TTC549 (cell line): ENCODE measurements around the gene ITGA4.

ENCODE experiments used
- FAIRE-seq: peaks from 2 replicates; lab custom pipeline; 2012; peaks lifted over from hg19 to GRCh38; lab: Jason Lieb, UNC

Gene ITGA4

DNA sequence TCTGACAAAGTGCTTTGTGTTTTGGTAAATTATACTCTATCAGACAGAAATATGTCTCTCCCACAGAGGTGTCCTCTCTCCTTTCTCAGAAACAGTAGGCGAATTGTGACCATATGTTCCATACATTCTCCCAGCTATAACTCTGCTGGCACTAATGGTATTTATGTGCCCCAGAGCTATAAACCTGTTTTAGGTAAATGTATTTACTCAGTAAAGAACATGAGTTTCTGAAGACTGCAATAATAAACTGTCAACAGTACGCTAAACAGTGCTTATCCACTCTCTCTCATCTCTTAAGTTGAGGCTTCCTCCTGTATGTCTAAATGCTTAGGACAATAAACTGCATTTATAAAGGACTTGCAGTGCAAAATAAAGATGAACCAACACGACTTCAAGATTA is 58.5 kb downstream of the ITGA4 start:
- no peak for FAIRE-seq

DNA sequence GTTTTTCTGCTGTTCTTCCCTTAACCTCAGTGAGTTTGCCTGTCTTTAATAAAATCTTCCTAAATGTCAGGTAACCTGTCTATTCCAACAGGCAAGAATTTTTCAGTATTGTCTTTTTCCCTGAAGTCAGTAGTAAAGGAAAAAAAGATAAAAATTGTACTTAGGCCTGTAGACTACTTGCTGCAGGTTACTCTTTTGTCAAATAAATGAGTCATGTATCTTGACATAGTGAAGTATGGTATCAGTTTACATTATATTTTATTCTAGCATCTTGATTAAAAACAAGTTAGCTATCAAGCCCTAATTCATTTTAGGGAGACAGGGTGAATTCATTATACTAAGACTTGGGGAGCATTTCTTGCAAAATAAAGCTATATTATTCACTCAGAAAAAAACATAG is 59.8 kb downstream of the ITGA4 start:
- FAIRE-seq: no peak

DNA sequence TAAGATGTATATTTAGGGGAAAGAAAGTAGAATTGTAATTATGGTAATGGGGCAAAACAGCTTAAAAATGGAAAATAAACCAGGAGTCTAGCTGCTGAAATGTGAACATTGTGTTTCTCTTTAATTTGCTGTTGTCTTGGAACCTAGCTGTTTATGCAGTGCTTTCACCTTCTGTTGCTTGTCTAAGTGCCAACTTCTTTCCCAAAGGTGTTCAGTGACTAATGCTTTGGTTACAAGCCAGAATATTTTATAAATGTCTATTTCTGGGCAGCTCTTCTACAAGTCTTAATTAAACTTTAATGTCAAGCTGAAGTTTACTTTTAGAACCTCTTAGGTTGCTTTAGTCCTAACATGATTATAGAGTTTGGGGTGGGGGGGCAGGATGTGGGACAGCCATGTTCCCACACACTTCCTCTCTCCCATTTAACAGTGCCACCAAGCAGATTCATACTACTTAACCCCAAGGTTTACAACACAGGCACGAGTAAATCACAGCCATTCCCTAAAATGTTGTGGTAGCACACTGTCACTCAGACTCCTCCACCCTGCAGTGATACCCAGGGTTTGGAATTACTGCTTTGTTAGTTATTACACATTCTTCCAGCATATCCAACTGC is 60.6 kb downstream of the ITGA4 start:
- no peak for FAIRE-seq

DNA sequence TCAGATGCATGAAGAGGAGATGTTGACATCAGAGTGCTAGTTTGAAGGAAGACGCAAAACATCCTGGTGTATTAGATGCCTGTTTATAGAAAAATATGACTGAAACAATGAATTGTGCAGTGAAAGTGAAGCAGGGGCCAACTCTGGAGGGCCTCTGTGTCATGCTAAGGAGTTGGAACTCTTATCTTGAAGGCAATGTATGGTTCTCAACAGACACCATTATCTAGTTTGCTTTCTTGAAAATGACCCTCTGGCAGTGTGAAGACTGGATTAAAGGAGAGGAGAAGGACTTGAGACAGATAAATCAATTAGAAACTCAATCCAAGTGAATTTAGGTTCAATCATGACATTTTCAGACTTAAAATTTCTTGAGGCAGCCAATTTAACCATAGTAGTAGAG is 63.1 kb downstream of the ITGA4 start:
- no peak for FAIRE-seq

- no peak for FAIRE-seq
Measured at GRCh38 chr2:181523756-181524155, 66.6 kb downstream of the ITGA4 start.

DNA sequence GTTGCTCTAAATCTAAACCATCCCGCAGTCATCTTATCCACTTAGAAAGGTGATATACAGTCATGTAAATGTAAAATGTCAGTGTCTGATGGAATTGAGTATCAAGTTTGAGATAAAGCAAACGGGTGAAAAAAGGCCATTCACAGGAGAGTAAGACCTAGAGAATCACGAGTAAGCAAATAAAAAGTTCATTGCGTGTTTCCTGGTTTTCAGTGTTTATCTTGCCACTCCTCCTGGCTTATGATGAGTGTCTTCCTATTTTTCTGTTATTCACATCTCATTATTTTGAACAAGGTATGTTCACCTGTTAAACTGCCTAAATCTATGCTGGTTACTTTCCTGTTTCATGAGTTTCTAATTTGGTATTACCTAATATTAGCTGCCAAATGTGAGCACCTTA is 68.8 kb downstream of the ITGA4 start:
- FAIRE-seq: no peak

DNA sequence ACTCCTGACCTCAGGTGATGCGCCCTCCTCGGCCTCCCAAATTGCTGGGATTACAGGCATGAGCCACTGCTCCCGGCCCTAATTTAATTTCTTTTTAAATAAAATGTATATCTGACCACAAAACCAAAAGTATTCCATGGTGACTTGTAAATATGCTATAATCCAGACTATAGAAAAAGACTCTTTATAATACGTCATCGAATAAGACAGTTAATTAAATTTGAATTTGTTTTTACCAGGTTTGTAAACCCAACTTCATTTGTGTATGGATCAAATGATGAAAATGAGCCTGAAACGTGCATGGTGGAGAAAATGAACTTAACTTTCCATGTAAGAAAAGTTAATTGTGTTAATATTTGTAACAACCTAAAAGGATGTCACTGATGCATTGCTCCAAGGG is 69.9 kb downstream of the ITGA4 start:
- FAIRE-seq: no peak

DNA sequence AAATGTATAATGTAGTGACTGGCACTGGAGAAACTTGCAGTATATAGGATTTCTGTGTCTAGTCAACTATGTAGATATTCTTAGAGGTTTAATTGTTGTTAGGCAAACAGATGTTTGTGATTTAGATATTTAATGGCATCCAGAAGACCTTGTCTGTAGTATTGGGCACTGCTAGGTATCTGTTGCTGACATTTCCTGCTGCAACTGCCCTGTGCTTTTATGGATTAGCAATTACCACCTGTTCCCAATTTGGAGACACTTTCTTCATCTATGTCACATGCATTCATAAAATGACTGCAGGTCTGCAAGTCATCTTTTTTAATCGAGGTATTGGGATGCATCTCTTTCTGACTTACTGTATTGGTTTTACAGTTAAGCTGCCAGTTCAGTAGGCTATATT is 71.3 kb downstream of the ITGA4 start:
- no peak for FAIRE-seq

- FAIRE-seq: no peak
Measured at GRCh38 chr2:181536730-181537129, 79.5 kb downstream of the ITGA4 start.

- no peak for FAIRE-seq
Measured at GRCh38 chr2:181540421-181540820, 83.2 kb downstream of the ITGA4 start.

GRCh38 chr2:181542170-181542569 is 85.0 kb downstream of the ITGA4 start:
- no peak for FAIRE-seq

GRCh38 chr2:181546086-181546485 is 88.9 kb downstream of the ITGA4 start:
- no peak for FAIRE-seq

DNA sequence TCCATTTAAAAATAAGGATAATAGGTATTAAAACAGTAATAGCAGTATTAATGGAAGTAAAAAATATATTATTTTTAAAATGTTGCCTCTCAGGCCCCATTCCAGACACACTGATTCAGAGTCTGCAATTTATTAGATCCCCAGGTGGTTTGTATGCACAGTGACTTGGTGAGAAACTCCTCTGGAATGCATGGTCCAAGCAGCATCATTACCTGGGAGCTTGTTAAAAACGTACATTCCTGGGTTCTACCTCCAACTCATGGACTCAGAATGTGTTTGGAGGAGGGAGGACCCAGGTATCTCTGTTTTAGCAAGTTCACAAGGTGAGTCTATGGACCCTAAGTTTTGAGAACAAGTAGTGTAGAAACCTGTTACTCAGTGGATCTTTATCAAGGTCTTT is 95.6 kb downstream of the ITGA4 start:
- FAIRE-seq: no peak

DNA sequence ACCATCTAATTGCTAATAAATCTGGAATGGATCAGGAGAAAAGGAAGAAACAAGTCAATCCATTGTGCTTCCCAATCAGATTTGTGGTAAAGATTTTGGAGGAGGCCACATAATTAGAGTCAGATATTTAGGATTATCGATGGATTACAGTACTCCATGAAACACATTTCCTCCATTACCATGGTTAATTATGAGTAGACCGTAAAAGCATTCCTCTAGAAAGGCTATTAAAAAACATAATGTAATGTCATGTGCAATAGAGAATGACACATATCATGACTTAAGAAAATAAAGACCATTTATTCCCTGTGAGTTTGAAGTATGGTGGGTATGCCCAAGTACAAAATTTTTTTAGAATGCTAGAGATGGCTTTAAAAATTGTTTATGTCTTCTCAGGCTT is 96.1 kb downstream of the ITGA4 start:
- FAIRE-seq: no peak

- FAIRE-seq: no peak
Measured at GRCh38 chr2:181554061-181554830, 97.1 kb downstream of the ITGA4 start.

DNA sequence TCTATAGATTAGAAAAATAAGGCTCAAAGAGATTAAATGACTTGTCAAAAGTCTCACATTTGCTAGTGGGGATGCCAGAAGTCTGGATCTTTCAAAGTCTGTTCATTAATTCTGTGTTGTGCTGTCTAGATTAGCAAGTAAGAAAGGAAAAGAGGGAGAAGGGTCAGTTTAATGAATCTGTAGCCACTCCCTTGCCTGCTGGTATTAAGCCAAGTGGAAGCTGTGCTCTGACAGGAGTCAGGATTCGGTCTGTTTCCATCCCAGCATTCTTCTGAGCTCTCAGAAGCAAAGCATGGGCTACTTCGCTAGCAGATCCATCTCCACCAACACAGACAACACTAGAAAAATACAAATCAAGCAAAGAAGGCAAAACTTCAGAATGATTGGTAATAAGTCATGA is 101.2 kb downstream of the ITGA4 start:
- no peak for FAIRE-seq

DNA sequence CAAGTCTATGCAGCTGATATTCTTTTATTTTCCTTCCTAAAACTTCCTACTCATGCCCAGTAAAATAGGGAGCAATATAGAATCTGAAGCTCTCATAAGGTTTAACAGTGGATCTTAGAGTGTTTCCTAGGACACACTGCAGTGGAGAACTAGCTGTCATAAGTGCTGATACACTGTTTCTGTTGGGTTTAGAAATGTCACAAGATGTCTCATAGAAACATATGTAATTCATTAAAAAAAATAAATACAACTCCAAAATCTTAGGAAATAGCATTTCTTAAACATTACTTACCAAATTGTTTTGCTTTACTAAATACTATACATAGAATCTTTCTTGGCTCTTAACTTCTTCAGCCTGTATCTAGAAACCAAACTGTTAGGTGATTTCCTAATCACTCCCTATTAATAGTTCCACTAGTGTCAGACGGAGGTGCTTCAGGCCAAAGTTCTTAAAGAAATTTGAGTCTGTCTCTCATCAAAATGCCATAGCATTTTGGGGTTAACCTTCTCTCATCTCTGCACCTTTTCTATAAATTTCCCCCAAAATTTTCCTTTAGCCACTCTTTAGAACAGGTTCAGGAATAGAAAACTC is 106.0 kb downstream of the ITGA4 start:
- FAIRE-seq: no peak

- FAIRE-seq: no peak
Measured at GRCh38 chr2:181566334-181567032, 109.3 kb downstream of the ITGA4 start.

DNA sequence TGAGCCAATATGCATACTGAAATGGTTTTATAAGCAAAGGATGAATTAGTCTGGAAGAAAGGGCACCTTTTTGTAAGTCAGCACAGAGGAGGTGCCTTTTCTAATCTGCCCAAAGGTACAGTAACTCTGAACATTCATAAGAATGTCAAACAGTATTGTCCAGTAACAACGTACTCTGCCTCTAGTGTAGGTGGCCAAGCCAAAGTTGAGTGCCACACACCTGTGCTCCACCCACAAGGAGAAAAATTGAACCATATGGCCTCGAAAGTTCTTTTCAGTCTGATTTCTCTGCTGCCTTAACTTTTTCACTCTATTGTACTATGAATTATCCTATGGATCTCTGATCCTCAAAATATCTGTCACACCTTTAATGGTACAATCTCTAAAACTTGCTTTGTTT is 112.9 kb downstream of the ITGA4 start:
- no peak for FAIRE-seq

DNA sequence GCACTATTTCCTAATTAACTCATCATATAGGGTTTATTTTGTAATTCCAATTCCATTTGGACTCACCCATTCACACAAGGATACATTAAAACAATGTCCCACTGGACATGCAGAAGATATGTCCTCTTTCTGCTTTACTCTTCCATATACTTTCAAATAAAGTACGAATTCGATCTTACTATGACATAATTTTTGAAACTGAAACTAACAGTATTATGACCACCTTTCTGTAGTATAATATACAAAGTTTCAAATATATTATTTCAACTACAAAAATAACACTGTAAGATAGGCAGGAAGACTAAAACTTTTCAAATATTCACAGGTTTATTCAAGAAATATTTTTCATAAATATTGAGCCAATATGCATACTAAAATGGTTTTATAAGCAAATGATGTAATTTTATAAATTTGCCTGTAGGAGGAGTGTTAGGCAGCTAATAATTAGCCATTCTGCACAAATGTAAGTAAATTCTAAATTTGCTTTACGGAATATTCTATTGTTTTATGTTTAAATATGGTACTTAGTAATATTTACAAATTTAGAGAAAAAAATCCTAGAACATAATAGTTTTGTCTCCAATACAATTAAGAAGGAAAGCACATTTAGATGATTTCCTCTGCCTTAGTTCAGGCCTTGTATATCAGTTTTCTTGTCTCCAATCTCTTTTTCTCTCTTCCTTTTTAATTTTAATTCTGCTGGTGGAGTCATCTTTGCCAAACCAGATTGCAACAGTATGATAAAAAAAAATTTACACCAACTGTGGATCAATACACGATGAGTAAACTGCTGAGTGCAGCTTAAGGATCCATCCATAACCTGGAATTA is 113.9 kb downstream of the ITGA4 start:
- no peak for FAIRE-seq

DNA sequence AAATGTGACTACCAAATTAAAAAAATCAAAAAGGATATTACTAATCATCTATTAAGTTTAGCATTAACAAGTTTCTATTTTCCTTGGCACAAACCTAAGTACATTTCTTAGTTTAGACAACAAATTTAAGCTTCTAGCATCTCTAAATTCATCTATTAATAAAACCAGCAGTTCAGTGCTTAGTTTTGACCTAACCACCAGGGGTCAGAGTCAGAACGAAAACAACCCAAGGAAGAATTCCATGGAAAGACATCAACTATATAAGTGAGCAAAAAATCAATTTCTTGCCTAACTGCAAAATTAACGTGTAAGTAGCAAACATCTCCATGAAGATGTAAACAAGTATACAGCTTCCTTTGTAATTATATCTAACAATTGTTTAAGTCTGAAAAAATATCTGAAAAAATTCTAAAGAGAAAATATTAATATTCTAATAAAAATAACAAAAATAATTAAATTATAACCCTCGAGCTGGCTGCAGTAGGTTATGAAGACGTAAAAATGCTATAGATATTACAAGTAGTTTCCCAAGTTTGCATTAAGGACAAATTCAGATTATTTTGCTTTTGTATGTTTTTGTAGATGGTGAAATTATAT is 116.1 kb downstream of the ITGA4 start:
- no peak for FAIRE-seq

DNA sequence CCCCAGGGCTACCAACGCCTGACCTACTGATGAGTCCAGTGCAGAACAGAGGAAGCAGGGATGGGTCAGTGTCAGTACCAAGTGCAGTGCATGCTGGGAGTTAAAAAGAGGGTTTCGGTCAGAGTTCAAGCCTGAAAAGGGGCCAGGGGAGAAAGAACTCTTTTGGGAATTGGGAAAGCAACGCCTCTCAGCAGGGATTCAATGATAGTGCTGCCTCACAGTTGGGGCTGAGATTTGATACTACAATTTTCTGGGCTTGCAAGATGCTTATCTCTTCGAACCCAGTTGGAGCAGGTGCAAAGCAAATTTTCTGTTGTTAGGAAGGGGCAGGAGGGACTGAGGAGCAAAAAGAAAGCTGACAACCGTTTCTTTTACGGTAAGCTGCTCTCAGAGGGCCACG is 117.1 kb downstream of the ITGA4 start:
- no peak for FAIRE-seq
